Stimulated activated CD8-positive, alpha-beta memory T cell treated with anti-CD3 and anti-CD28 coated beads, Interleukin-4, amount 100 ng/mL, for 1 hour (primary cell): ENCODE measurements around the gene TADA2B.

Experiments
- DNase-seq, 2 donors: peaks; one replicate each; pipeline ENCODE4 v3.0.0-alpha.2; 2020; ENCODE audit warnings: low read depth in 2 of 2, low spot score in 1 of 2

Gene TADA2B

GRCh38 chr4:7043284-7044136 lies at the start of gene TADA2B:
Gene TADA2B, plus strand, starts transcription at chr4:7043372. Its CDS starts 208 bp downstream, at chr4:7043580.
- DNase-seq = peak; percentile 20 to 28

- no peak for DNase-seq
Observed at GRCh38 chr4:6996481-6996880, 46.7 kb upstream of the TADA2B start.

GRCh38 chr4:6999172-7000086 lies 43.7 kb upstream of the TADA2B start:
- no peak for DNase-seq

- no peak for DNase-seq
Observed at GRCh38 chr4:7000421-7001176, 42.6 kb upstream of the TADA2B start.

GRCh38 chr4:7001271-7001670 lies 41.9 kb upstream of the TADA2B start:
- no peak for DNase-seq

GRCh38 chr4:7002336-7002735 lies 40.8 kb upstream of the TADA2B start:
- no peak for DNase-seq

GRCh38 chr4:7003176-7003878 lies 39.8 kb upstream of the TADA2B start:
- no peak for DNase-seq

GRCh38 chr4:7003879-7004240 lies 39.3 kb upstream of the TADA2B start:
- no peak for DNase-seq

GRCh38 chr4:7004331-7004730 lies 38.8 kb upstream of the TADA2B start:
- no peak for DNase-seq

- no peak for DNase-seq
Observed at GRCh38 chr4:7005571-7005970, 37.6 kb upstream of the TADA2B start.

- no peak for DNase-seq
Observed at GRCh38 chr4:7006411-7006810, 36.8 kb upstream of the TADA2B start.

GRCh38 chr4:7007142-7007907 lies 35.8 kb upstream of the TADA2B start:
- DNase-seq = no peak

GRCh38 chr4:7007944-7008343 lies 35.2 kb upstream of the TADA2B start:
- DNase-seq = no peak

- no peak for DNase-seq
Observed at GRCh38 chr4:7009564-7009963, 33.6 kb upstream of the TADA2B start.

- DNase-seq = no peak
Observed at GRCh38 chr4:7013175-7013574, 30.0 kb upstream of the TADA2B start.

GRCh38 chr4:7014815-7015214 lies 28.4 kb upstream of the TADA2B start:
- DNase-seq = no peak

GRCh38 chr4:7015383-7016035 lies 27.7 kb upstream of the TADA2B start:
- no peak for DNase-seq

GRCh38 chr4:7016086-7016485 lies 27.1 kb upstream of the TADA2B start:
- DNase-seq = no peak

GRCh38 chr4:7016512-7016911 lies 26.7 kb upstream of the TADA2B start:
- DNase-seq = no peak
